Body of pancreas (tissue), 4 donors: Measurements from ENCODE around the gene SH3YL1. TPM values are rescaled to one million over a fixed set of nuclear protein-coding genes. Genes with fewer than 3 reads are reported as not detected.

Experiments used
- ATAC-seq: fragments of 150-250 bp; one replicate; pipeline ENCODE4 v1.9.1; 2016
- DNase-seq, 4 donors: peaks; one replicate each; pipeline ENCODE4 v3.0.0-alpha.2; 2019
- H3K27ac ChIP-seq, 4 donors: fragments of 200-600 bp; sonication (generic); 1 replicate in 3 of 4; 2 replicates in 1 of 4; pipeline versions ENCODE4 v1.5.1 to v1.6.1; 2016 to 2019; ENCODE audit warnings: mild to moderate bottlenecking in 1 of 4, mixed read lengths in 1 of 4, moderate library complexity in 1 of 4
- H3K27me3 ChIP-seq, 2 donors: fragments of 200-600 bp; sonication (generic); one replicate each; pipeline ENCODE4 v1.6.0; 2016; ENCODE audit warnings: mild to moderate bottlenecking in 1 of 2
- H3K36me3 ChIP-seq, 2 donors: fragments of 200-600 bp; sonication (generic); replicated peaks in 1 of 2; 2 replicates each; pipeline ENCODE4 v1.5.1; 2016; ENCODE audit warnings: low read depth in 2 of 2; ENCODE audit not compliant: insufficient read depth in 1 of 2
- H3K4me1 ChIP-seq: fragments of 200-600 bp; sonication (generic); one replicate; pipeline ENCODE4 v1.6.0; 2016
- H3K4me3 ChIP-seq, 2 donors: fragments of 200-600 bp; sonication (generic); 1 replicate in 1 of 2; 2 replicates in 1 of 2; pipeline ENCODE4 v1.5.1; 2016 to 2019
- H3K9me3 ChIP-seq, 3 donors: fragments of 200-600 bp; sonication (generic); 1 replicate in 2 of 3; 2 replicates in 1 of 3; pipeline ENCODE4 v1.5.1; 2016
- POLR2A ChIP-seq, 3 donors: fragments of 450-650 bp; IDR thresholded peaks; one replicate each; pipeline ENCODE4 v1.6.1; 2016; ENCODE audit warnings: antibody characterized with exemption in 3 of 3, mild to moderate bottlenecking in 2 of 3
- WGBS, 2 donors: methylation state at CpG; one replicate each; pipeline ENCODE4 v1.1.5; 2017; 5-methylcytosine and 5-hydroxymethylcytosine counted together
- intact Hi-C: fragments of 100-400 bp; cut with DNase I; formaldehyde crosslinking; loops from one replicate; pipeline ENCODE4 v1.15.1; 2023
- total RNA-seq, 2 donors: library from RNA; depleted of rRNA; stranded (reverse); fragments of >200 nt; gene quantifications; one replicate each; pipeline ENCODE4 v1.1.0, GENCODE V29; 2016
- TF ChIP-seq, protein P1 (sequence below), 7 experiments: fragments of 450-650 bp in 4 of 7; fragments of 200-600 bp in 3 of 7; sonication (generic) in 3 of 7; IDR thresholded peaks; one replicate each; pipeline ENCODE4 v1.5.1; 2016 to 2019; ENCODE audit warnings: antibody characterized with exemption in 7 of 7

SH3YL1 gene
- total RNA-seq, 2 donors from 2014 or later: 159 to 162 TPM

DNA sequence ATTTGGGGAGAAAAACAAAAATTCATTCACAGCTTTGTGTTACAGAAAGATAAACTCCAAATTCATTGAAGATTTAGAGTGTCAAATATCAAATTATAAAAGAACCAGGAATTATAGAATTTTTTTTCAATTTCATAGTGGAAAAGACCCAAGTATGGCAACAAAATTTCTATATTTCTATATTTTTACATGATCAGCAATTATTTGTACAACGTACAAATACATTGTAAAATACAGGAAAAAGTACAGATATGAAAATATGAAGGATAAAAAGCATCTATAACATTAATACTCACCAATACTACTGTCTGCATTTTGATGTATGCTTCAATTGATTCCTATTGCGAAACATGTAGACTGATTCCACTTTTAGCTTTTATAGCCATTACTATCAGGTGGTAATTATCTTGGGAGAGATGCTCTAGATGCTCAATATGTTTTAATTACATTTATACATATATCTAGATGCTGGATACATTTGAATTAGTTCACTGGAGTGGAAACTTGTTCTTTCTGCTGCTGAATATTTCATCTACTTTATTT, 4.0 kb downstream of the SH3YL1 start:
- H3K9me3 ChIP-seq: no peaks in the 10 kb centered on the region
- H3K4me3 ChIP-seq: no peak overlapping the region
- peaks cover 59% of the 10 kb centered on the region for H3K4me1 ChIP-seq
- H3K27ac ChIP-seq: peak overlapping the region in 2 of 4 donors; percentile 1 to 99
- H3K36me3 ChIP-seq: no peaks in the 10 kb centered on the region
- no peaks in the 10 kb centered on the region for H3K27me3 ChIP-seq
- ATAC-seq (no peak), DNase-seq (no peak)
- WGBS, 2 donors: 93 to 98% methylated on average over 2 of the region's 2 CpGs
- TF ChIP-seq, protein P1, sequence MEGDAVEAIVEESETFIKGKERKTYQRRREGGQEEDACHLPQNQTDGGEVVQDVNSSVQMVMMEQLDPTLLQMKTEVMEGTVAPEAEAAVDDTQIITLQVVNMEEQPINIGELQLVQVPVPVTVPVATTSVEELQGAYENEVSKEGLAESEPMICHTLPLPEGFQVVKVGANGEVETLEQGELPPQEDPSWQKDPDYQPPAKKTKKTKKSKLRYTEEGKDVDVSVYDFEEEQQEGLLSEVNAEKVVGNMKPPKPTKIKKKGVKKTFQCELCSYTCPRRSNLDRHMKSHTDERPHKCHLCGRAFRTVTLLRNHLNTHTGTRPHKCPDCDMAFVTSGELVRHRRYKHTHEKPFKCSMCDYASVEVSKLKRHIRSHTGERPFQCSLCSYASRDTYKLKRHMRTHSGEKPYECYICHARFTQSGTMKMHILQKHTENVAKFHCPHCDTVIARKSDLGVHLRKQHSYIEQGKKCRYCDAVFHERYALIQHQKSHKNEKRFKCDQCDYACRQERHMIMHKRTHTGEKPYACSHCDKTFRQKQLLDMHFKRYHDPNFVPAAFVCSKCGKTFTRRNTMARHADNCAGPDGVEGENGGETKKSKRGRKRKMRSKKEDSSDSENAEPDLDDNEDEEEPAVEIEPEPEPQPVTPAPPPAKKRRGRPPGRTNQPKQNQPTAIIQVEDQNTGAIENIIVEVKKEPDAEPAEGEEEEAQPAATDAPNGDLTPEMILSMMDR (IDR thresholded peaks at IDR 0.05): no peak
- intact Hi-C loops: no loop called here

DNA sequence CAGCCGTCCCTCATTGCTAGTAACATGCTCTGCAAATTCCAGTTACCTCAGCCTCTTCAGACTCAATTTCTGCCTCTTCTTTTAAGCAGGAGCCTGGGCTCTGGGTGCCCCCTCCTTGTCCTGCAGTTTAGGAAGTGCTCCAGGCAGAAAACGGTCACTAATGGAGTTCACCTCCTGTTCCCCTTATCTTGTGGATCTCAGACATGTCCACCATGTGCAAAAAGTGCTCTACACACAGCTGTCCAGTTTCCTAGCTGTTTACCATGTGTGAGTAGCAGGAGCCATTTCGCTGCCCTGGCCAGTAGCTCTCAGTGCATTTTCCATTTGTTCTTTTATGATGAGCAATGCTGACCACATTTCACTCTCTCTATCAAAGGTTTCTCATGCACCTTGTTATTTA, 4.9 kb downstream of the SH3YL1 start:
- DNase-seq (no peak), ATAC-seq (no peak)
- TF ChIP-seq, protein P1 (IDR thresholded peaks at IDR 0.05): no peak
- TF ChIP-seq POLR2A (IDR thresholded peaks at IDR 0.05): no peak
- peaks cover 62% of the 10 kb centered on the region for H3K4me1 ChIP-seq
- H3K27me3 ChIP-seq: no peaks in the 10 kb centered on the region
- H3K4me3 ChIP-seq: no peak overlapping the region
- no peaks in the 10 kb centered on the region for H3K9me3 ChIP-seq
- 80 to 81% methylated on average over 3 of the region's 3 CpGs for WGBS, 2 donors
- no peaks in the 10 kb centered on the region for H3K36me3 ChIP-seq
- H3K27ac ChIP-seq: peak overlapping the region in 1 of 4 donors; percentile 11
- intact Hi-C loops: no loop called here

DNA sequence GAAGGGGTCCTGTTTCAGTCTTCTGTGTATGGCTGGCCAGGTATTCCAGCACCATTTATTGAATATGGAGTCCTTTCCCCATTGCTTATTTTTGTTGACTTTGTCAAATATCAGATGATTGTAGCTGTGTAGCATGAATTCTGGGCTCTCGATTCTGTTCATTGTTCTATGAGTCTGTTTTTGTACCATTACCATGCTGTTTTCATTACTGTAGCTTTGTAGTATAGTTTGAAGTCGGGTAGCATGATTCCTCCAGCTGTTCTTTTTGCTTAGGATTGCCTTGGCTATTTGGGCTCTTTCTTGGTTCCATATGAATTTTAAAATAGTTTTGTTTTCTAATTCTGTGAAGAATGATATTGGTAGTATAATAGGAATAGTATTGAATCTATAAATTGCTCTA, 6.0 kb downstream of the SH3YL1 start:
- TF ChIP-seq, protein P1 (IDR thresholded peaks at IDR 0.05): no peak
- TF ChIP-seq POLR2A (IDR thresholded peaks at IDR 0.05): no peak
- intact Hi-C loops: no loop called here
- WGBS, 2 donors: 93 to 100% methylated on average over 2 of the region's 2 CpGs
- Histone ChIP-seq H3K4me1 (peaks cover 62% of the 10 kb centered on the region), H3K9me3 (no peaks in the 10 kb centered on the region), H3K27me3 (no peaks in the 10 kb centered on the region), H3K4me3 (no peak overlapping the region), H3K27ac (no peak overlapping the region), H3K36me3 (no peaks in the 10 kb centered on the region)
- DNase-seq: no peak
- ATAC-seq: no peak

DNA sequence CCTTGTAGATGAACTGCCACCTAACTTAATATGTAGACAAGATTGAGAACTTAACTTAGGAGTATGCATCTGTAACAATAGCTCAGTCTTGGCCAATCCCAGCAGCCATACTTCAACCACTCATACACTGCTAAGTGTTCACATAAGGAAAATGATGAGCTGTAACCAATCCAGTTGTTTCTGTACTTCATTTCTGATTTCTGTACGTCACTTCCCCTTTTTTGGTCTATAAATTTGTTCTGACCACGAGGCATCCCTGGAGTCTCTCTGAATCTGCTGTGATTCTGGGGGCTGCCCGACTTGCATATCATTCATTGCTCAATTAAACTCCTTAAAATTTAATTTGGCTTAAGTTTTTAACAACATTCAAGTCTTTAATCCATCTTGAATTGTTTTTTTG, 6.4 kb downstream of the SH3YL1 start:
- intact Hi-C loops: no loop called here
- DNase-seq (no peak), ATAC-seq (no peak)
- no peaks in the 10 kb centered on the region for H3K36me3 ChIP-seq
- H3K4me3 ChIP-seq: no peak overlapping the region
- H3K9me3 ChIP-seq: no peaks in the 10 kb centered on the region
- H3K27me3 ChIP-seq: no peaks in the 10 kb centered on the region
- TF ChIP-seq POLR2A (IDR thresholded peaks at IDR 0.05): no peak
- TF ChIP-seq, protein P1 (IDR thresholded peaks at IDR 0.05): no peak
- 87 to 98% methylated on average over 3 of the region's 3 CpGs for WGBS, 2 donors
- no peak overlapping the region for H3K27ac ChIP-seq
- H3K4me1 ChIP-seq: peaks cover 58% of the 10 kb centered on the region

DNA sequence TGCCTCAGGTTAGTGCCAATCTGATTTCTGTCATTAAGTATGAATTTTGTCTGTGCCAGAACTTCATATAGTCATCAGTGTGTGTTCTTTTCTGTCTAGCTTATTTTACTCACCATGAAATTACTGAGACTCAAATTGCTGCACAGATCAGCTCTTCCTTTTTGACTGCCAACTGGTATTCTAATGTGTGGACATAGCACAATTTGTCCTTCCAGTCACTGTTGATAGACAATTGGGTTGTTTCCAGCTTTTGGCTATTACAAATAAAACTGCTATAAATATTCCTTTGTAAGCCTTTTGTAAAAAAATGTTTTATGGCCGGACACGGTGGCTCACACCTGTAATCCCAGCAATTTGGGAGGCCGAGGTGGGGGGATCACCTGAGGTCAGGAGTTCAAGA, 7.7 kb downstream of the SH3YL1 start:
- intact Hi-C loops: no loop called here
- no peak overlapping the region for H3K4me3 ChIP-seq
- TF ChIP-seq, protein P1 (IDR thresholded peaks at IDR 0.05): no peak
- no peak for TF ChIP-seq POLR2A (IDR thresholded peaks at IDR 0.05)
- peaks cover 48% of the 10 kb centered on the region for H3K4me1 ChIP-seq
- peaks cover 0 to 3% of the 10 kb centered on the region in 2 donors for H3K36me3 ChIP-seq
- no peaks in the 10 kb centered on the region for H3K9me3 ChIP-seq
- DNase-seq (no peak), ATAC-seq (peak; percentile 46)
- H3K27ac ChIP-seq: peak overlapping the region in 1 of 4 donors; percentile 27
- 40 to 46% methylated on average over 3 of the region's 3 CpGs for WGBS, 2 donors
- H3K27me3 ChIP-seq: no peaks in the 10 kb centered on the region
